Prostate gland (tissue), 2 donors: ENCODE results near the gene SREBF2. TPM values are rescaled to one million over a fixed set of nuclear protein-coding genes. Genes with fewer than 3 reads are reported as not detected.

ENCODE experiments used
- DNase-seq: peaks from one replicate; pipeline ENCODE4 v3.0.0-alpha.2; 2019; ENCODE audit warnings: low spot score
- H3K27ac ChIP-seq, 2 donors: fragments of 200-600 bp; sonication (generic); 2 replicates each; pipeline ENCODE4 v1.5.1; 2017 to 2019
- H3K27me3 ChIP-seq: fragments of 200-600 bp; sonication (generic); replicated peaks from 2 replicates; pipeline ENCODE4 v1.5.1; 2019; ENCODE audit not compliant: insufficient read depth
- H3K36me3 ChIP-seq, 2 donors: fragments of 200-600 bp; sonication (generic); 1 replicate in 1 of 2; 2 replicates in 1 of 2; pipeline versions ENCODE4 v1.5.1 to v1.8.1; 2017 to 2019
- H3K4me1 ChIP-seq: fragments of 200-600 bp; sonication (generic); replicated peaks from 2 replicates; pipeline ENCODE4 v1.5.1; 2019
- H3K4me3 ChIP-seq, 2 donors: fragments of 200-600 bp; sonication (generic); 2 replicates each; pipeline ENCODE4 v1.5.1; 2017 to 2019
- H3K9me3 ChIP-seq: fragments of 200-600 bp; sonication (generic); 2 replicates; pipeline ENCODE4 v1.5.1; 2017
- POLR2A ChIP-seq: fragments of 450-650 bp; IDR thresholded peaks from one replicate; pipeline ENCODE4 v1.6.1; 2016; ENCODE audit warnings: antibody characterized with exemption, mild to moderate bottlenecking
- POLR2AphosphoS5 ChIP-seq: sonication (generic); formaldehyde crosslinking; IDR thresholded peaks from one replicate; pipeline ENCODE4 v1.6.1; 2017; ENCODE audit warnings: antibody characterized with exemption
- WGBS: methylation state at CpG from one replicate; pipeline ENCODE4 v1.1.5; 2018; 5-methylcytosine and 5-hydroxymethylcytosine counted together
- intact Hi-C: fragments of 100-400 bp; cut with DNase I; formaldehyde crosslinking; loops from one replicate; pipeline ENCODE4 v1.14.2; 2022
- total RNA-seq, 2 donors: library from RNA; depleted of rRNA; stranded (reverse); fragments of >200 nt; gene quantifications; one replicate each; pipeline ENCODE4 v1.1.0, GENCODE V29; 2016
- TF ChIP-seq, protein P1 (sequence below), 4 experiments: fragments of 200-600 bp in 2 of 4; fragments of 450-650 bp in 2 of 4; sonication (generic) in 2 of 4; IDR thresholded peaks; 1 replicate in 3 of 4; 2 replicates in 1 of 4; pipeline ENCODE4 v1.5.1; 2016 to 2019; ENCODE audit warnings: antibody characterized with exemption in 4 of 4, mild to moderate bottlenecking in 2 of 4, moderate library complexity in 2 of 4

The SREBF2 gene
- total RNA-seq, 2 donors from 2014 or later = 62.7 to 128 TPM

DNA sequence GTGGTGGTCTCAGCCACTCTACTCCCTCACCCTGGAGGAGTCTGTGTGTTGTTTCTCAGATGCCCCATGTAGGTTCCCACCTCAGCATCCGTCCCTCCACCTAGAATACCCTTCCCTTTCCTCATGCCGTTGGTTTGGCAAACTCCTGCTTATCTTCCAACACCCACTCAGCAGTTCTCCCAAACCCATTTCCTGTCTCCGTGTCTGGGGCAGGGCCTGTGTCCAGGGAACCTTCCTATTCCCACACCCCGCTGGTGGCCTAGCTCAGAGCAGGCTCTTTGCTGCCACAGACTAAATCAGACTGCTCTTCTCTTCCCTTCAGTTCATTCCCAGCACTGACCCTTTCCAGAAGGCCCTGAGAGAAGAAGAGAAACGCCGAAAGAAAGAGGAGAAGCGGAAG, 7.5 kb upstream of the SREBF2 start:
- intact Hi-C loops = loop anchor here (2.0 to 10.0 kb wide), 2 partner anchors 115 to 131 kb away; partner anchors contain the start of gene MEI1
- Histone ChIP-seq H3K4me3 (no peak overlapping the region), H3K9me3 (no peaks in the 10 kb centered on the region), H3K27me3 (no peaks in the 10 kb centered on the region), H3K36me3 (no peaks in the 10 kb centered on the region), H3K4me1 (no peaks in the 10 kb centered on the region), H3K27ac (no peak overlapping the region)
- WGBS = 77% methylated on average over 7 of the region's 7 CpGs
- TF ChIP-seq POLR2A = no peak
- TF ChIP-seq, protein P1, sequence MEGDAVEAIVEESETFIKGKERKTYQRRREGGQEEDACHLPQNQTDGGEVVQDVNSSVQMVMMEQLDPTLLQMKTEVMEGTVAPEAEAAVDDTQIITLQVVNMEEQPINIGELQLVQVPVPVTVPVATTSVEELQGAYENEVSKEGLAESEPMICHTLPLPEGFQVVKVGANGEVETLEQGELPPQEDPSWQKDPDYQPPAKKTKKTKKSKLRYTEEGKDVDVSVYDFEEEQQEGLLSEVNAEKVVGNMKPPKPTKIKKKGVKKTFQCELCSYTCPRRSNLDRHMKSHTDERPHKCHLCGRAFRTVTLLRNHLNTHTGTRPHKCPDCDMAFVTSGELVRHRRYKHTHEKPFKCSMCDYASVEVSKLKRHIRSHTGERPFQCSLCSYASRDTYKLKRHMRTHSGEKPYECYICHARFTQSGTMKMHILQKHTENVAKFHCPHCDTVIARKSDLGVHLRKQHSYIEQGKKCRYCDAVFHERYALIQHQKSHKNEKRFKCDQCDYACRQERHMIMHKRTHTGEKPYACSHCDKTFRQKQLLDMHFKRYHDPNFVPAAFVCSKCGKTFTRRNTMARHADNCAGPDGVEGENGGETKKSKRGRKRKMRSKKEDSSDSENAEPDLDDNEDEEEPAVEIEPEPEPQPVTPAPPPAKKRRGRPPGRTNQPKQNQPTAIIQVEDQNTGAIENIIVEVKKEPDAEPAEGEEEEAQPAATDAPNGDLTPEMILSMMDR (IDR thresholded peaks at IDR 0.05) = no peak
- no peak for TF ChIP-seq POLR2AphosphoS5
- no peak for DNase-seq

DNA sequence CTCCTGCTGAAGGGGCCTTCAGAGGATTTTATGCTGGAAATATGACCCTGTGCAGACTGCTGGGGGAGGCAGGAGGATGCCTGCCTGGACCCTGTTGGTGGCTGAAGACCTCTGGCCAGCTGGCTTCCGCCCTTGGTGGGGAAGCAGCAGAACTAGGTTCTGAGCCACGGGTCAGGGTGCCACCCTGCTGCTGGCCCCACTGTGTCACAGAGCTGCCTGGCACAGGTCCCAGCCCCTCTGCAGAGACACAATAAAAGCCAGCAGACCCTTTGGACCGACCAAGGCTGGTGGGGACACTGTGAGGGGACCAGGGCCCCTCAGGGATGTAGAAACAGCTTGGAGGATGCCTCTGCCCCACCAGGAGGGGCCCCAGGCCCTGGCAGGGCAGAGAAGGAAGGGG, 6.9 kb upstream of the SREBF2 start:
- H3K36me3 ChIP-seq = no peaks in the 10 kb centered on the region
- TF ChIP-seq POLR2A = no peak
- TF ChIP-seq, protein P1 (IDR thresholded peaks at IDR 0.05) = no peak
- WGBS = 51% methylated on average over 3 of the region's 3 CpGs
- H3K27me3 ChIP-seq = no peaks in the 10 kb centered on the region
- H3K4me1 ChIP-seq = no peaks in the 10 kb centered on the region
- H3K9me3 ChIP-seq = no peaks in the 10 kb centered on the region
- H3K27ac ChIP-seq = no peak overlapping the region
- no peak for DNase-seq
- intact Hi-C loops = loop anchor here (10.0 kb wide), 1 partner anchor 131 kb away; the partner anchor contains the start of gene MEI1
- no peak overlapping the region for H3K4me3 ChIP-seq

DNA sequence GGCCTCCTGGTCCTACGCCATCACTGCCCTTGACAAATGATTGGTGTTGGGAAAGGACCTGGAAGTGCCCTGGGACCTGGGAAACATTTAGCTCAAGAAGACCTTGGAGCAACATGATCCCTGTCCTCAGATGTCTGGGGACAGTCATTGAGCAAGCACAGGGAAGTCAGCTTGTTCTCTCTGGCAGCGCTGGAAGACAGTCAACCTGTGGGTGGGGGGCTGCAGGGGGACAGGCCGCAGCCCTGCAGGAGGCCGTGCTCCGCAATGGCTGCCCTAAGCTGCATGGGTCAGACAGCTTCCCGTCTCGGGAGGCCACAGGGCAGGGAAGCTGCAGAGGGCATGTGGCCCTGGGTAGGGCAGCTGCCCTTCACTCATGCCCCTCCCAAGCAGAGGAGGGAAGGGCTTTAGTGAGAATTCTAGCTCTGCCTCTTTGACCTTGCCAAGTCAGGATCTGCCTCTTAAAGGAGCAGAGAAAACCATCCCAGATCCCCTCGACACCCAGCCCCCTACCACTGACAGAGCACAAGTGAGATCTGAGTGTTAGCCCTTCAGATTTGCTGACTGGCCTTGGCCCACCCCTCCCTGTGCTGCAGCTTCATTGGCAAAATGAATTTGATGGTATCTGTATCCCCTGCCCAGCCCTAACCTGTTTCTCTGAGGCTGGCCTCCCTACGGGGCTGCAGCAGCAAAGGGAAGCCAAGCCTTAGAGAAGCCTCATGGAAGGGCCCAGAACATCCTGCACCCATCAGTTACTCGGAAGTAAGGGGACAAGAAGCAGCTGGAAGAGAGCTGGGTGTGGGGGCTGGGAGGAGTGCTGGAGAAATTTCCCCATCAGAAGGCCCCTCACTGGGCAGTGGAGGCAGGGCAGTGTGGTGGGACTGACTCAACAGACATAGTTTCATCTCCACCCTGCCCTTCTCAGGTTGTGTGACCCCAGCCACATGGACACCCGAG, 6.2 kb upstream of the SREBF2 start:
- Histone ChIP-seq H3K36me3 (no peaks in the 10 kb centered on the region), H3K27ac (no peak overlapping the region), H3K27me3 (no peaks in the 10 kb centered on the region), H3K4me3 (no peak overlapping the region), H3K9me3 (no peaks in the 10 kb centered on the region), H3K4me1 (no peaks in the 10 kb centered on the region)
- WGBS = 59% methylated on average over 11 of the region's 11 CpGs
- TF ChIP-seq POLR2A (no peak), POLR2AphosphoS5 (no peak)
- TF ChIP-seq, protein P1 (IDR thresholded peaks at IDR 0.05) = no peak
- DNase-seq = no peak
- intact Hi-C loops = loop anchor here (10.0 kb wide), 1 partner anchor 132 kb away; the partner anchor contains the start of gene MEI1

DNA sequence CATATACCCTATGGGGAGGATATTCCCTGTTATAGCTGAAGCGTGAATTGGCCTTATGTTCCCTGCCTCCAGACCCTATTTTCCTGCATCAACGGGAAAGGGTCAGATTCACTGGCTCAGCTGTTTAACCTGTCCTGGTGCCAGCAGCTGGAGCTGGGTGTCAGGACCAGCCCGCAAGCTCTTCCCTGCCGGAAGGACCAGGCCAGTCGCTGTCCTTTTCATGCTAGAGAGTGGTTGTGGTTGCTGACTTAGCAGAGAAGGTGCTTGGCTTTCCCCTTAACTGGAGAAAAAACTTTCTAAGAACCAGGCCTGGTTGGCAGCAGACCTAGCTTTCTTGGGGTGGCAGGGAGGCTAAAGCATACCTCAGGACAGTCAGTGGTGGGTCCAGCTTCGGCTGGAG, 5.2 kb upstream of the SREBF2 start:
- Histone ChIP-seq H3K4me3 (no peak overlapping the region), H3K36me3 (no peaks in the 10 kb centered on the region), H3K27ac (no peak overlapping the region), H3K27me3 (no peaks in the 10 kb centered on the region), H3K4me1 (no peaks in the 10 kb centered on the region), H3K9me3 (no peaks in the 10 kb centered on the region)
- DNase-seq = no peak
- intact Hi-C loops = loop anchor here (10.0 kb wide), 1 partner anchor 133 kb away; the partner anchor contains the start of gene MEI1
- TF ChIP-seq POLR2A (no peak), POLR2AphosphoS5 (no peak)
- TF ChIP-seq, protein P1 (IDR thresholded peaks at IDR 0.05) = no peak
- 73% methylated on average over 6 of the region's 6 CpGs for WGBS
